Neural cell (in vitro differentiated cells): ENCODE measurements around the gene IKZF2.

Experiments
- EP300 ChIP-seq: fragments of 450-650 bp; conservative IDR thresholded peaks from 2 replicates; pipeline ENCODE4 v1.6.1; 2014; ENCODE audit warnings: antibody characterized with exemption, mild to moderate bottlenecking, moderate library complexity; ENCODE audit not compliant: poor library complexity, severe bottlenecking
- EZH2 ChIP-seq: fragments of 200-600, 300-800 bp; shearing (Covaris generic), sonication (generic); IDR thresholded peaks from 2 replicates; pipeline ENCODE4 v1.6.1; 2014; ENCODE audit warnings: antibody characterized with exemption, low read length, borderline replicate concordance, mild to moderate bottlenecking; ENCODE audit not compliant: insufficient read depth, poor library complexity, severe bottlenecking
- POLR2AphosphoS5 ChIP-seq: IDR thresholded peaks from 2 replicates; pipeline ENCODE4 v1.6.1; 2012
- TAF1 ChIP-seq: IDR thresholded peaks from 2 replicates; pipeline ENCODE4 v1.6.1; 2012; ENCODE audit warnings: low read depth
- TF ChIP-seq, protein P1 (sequence below): fragments of 450-650 bp; IDR thresholded peaks from 2 replicates; pipeline ENCODE4 v1.5.1; 2014; ENCODE audit warnings: antibody characterized with exemption, mild to moderate bottlenecking, moderate library complexity; ENCODE audit not compliant: poor library complexity, severe bottlenecking

DNA sequence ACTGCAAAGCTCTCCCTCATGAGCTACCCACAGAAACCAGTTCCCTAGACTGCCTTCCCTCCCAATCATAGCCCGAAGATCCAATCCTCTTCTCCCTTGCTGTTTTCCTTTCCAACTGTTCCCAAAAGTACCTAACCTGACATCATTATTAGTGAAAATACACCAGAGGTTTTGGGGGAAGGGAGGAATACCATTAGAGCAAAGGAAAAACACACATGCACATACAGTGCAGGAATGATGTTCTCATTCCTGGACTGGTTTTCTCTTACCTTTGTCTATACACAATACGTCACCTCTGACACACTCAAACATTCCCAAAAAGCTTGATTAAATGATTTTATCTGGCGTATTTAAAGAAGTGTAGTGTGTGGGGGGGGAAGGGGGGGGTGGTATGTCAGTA is 46.2 kb downstream of the IKZF2 start:
- TF ChIP-seq, protein P1, sequence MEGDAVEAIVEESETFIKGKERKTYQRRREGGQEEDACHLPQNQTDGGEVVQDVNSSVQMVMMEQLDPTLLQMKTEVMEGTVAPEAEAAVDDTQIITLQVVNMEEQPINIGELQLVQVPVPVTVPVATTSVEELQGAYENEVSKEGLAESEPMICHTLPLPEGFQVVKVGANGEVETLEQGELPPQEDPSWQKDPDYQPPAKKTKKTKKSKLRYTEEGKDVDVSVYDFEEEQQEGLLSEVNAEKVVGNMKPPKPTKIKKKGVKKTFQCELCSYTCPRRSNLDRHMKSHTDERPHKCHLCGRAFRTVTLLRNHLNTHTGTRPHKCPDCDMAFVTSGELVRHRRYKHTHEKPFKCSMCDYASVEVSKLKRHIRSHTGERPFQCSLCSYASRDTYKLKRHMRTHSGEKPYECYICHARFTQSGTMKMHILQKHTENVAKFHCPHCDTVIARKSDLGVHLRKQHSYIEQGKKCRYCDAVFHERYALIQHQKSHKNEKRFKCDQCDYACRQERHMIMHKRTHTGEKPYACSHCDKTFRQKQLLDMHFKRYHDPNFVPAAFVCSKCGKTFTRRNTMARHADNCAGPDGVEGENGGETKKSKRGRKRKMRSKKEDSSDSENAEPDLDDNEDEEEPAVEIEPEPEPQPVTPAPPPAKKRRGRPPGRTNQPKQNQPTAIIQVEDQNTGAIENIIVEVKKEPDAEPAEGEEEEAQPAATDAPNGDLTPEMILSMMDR: no peak
- TF ChIP-seq POLR2AphosphoS5 (no peak), EZH2 (no peak), EP300 (no peak), TAF1 (no peak)
